Omental fat pad (tissue), 4 donors: ENCODE data around the gene RIPK1. TPM values are rescaled to one million over a fixed set of nuclear protein-coding genes. Genes with fewer than 3 reads are reported as not detected.
"Not testable (repeated sequence)": the region's sequence is repeated elsewhere in the genome, so short reads cannot be mapped to it uniquely, and the experiment has no call there.

Experiments
- ATAC-seq: fragments of 150-250 bp; one replicate; pipeline ENCODE4 v1.9.1; 2016; ENCODE audit warnings: mild to moderate bottlenecking, moderate library complexity; ENCODE audit not compliant: low FRiP score
- DNase-seq: peaks from one replicate; pipeline ENCODE4 v3.0.0-alpha.2; 2019; ENCODE audit warnings: low spot score
- total RNA-seq, 4 donors: library from RNA; depleted of rRNA; stranded (reverse); fragments of >200 nt; gene quantifications; one replicate each; pipeline ENCODE4 v1.1.0, GENCODE V29; 2016
- TF ChIP-seq, protein P1 (sequence below), 3 donors: fragments of 450-650 bp; IDR thresholded peaks; one replicate each; pipeline ENCODE4 v1.5.1; 2016 to 2017; ENCODE audit warnings: antibody characterized with exemption in 3 of 3, mild to moderate bottlenecking in 3 of 3, moderate library complexity in 2 of 3

Gene RIPK1
- total RNA-seq, 4 donors from 2014 or later = 29.6 to 47.0 (median 31.1) TPM

- no peak for DNase-seq
- TF ChIP-seq, protein P1, sequence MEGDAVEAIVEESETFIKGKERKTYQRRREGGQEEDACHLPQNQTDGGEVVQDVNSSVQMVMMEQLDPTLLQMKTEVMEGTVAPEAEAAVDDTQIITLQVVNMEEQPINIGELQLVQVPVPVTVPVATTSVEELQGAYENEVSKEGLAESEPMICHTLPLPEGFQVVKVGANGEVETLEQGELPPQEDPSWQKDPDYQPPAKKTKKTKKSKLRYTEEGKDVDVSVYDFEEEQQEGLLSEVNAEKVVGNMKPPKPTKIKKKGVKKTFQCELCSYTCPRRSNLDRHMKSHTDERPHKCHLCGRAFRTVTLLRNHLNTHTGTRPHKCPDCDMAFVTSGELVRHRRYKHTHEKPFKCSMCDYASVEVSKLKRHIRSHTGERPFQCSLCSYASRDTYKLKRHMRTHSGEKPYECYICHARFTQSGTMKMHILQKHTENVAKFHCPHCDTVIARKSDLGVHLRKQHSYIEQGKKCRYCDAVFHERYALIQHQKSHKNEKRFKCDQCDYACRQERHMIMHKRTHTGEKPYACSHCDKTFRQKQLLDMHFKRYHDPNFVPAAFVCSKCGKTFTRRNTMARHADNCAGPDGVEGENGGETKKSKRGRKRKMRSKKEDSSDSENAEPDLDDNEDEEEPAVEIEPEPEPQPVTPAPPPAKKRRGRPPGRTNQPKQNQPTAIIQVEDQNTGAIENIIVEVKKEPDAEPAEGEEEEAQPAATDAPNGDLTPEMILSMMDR (IDR thresholded peaks at IDR 0.05) = no peak
- no peak for ATAC-seq
Observed at GRCh38 chr6:3037638-3038365, 30.5 kb upstream of the RIPK1 start.

DNA sequence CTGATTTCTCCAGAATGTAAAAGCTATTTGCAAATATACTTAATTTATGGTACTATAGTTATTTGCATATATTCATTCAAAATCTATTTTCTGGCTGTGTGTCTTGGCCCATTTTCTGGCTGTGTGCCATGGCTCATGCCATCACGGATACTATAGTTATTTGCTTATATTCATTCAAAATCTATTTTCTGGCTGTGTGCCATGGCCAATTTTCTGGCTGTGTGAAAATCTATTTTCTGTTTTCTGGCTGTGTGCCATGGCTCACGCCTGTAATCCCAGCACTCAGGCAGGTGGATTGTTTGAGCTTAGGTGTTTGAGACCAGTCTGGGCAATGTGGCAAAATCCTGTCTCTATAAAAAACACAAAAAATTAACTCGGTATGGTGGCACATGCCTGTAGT lies 28.9 kb upstream of the RIPK1 start:
- ATAC-seq = no peak
- TF ChIP-seq, protein P1 (IDR thresholded peaks at IDR 0.05) = no peak
- no peak for DNase-seq

DNA sequence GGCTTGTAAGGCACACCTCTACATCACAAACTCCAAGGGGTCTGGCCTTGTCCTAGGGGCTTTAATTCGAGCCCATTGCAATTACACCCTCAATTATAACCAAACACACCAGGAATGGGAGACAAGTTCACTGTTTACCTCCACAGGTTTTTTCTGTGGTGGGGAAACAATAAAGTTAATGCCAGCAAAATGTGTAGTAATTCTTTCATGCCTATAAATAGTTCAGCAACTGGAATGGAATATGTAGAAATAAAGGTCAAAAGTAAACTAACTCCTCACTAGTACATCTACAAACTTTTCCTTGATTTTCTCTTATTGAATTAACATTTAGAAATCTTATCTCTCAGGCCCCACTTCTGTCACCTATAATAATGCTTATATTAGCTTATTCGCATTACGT lies 27.1 kb upstream of the RIPK1 start:
- DNase-seq = no peak
- ATAC-seq = no peak
- TF ChIP-seq, protein P1 (IDR thresholded peaks at IDR 0.05) = no peak

GRCh38 chr6:3041606-3042005 lies 26.7 kb upstream of the RIPK1 start:
- no peak for ATAC-seq
- no peak for DNase-seq
- TF ChIP-seq, protein P1 (IDR thresholded peaks at IDR 0.05) = no peak

- TF ChIP-seq, protein P1 (IDR thresholded peaks at IDR 0.05) = no peak
- no peak for ATAC-seq
Observed at GRCh38 chr6:3045369-3045768, 22.9 kb upstream of the RIPK1 start.

DNA sequence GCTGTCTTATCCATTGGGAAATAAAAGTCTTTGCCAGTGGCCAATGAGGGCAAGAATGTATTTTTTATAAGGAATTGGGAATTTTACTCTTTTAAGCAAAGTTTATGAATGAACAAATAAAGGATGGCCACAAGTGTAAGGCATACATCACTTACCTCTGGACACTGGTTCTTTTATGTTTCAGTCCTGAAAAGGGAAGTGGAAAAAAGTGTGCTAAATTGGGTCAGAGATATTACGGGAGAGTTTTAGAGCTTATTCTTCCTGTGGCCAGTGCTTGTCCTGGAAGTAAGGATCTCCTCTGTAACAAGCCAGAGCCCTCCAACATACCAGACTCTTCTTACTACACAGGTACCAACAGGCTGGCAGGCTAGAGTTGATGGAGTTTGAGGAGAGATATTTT lies 22.5 kb upstream of the RIPK1 start:
- TF ChIP-seq, protein P1 (IDR thresholded peaks at IDR 0.05) = no peak
- DNase-seq = no peak
- no peak for ATAC-seq

More at GRCh38 chr6:3045369-3045768, 22.9 kb upstream of the RIPK1 start:
- DNase-seq = no peak

DNA sequence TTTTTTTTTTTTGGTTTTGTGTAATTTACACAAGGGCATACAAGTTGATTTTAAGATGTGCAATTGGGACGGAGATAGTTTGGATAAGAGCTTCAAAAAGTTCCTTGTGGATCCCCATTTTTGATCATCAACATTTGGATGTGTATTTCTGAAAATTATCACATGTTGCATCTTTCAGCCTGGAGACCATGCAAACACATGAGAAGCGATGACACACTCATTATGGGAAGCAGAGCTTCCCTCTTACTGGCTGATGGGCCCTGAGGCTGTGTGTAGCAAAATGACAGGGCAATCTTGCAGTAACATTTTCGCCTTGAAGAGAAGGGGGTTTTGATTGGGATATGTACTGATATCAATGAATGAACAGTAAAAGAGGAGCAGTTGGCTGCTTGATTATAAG lies 22.0 kb upstream of the RIPK1 start:
- ATAC-seq = no peak
- DNase-seq = no peak
- TF ChIP-seq, protein P1 (IDR thresholded peaks at IDR 0.05) = no peak

- not testable (repeated sequence) for ATAC-seq, DNase-seq
Observed at GRCh38 chr6:3048009-3048408, 20.3 kb upstream of the RIPK1 start.
